Fibroblast of skin of left biceps (primary cell): ENCODE results near the gene GLB1L3.

Experiments used
- DNase-seq, 2 experiments: peaks; one replicate each; pipeline ENCODE4 v3.0.0-alpha.2; 2013; ENCODE audit warnings: low read depth in 2 of 2

The GLB1L3 gene

DNA sequence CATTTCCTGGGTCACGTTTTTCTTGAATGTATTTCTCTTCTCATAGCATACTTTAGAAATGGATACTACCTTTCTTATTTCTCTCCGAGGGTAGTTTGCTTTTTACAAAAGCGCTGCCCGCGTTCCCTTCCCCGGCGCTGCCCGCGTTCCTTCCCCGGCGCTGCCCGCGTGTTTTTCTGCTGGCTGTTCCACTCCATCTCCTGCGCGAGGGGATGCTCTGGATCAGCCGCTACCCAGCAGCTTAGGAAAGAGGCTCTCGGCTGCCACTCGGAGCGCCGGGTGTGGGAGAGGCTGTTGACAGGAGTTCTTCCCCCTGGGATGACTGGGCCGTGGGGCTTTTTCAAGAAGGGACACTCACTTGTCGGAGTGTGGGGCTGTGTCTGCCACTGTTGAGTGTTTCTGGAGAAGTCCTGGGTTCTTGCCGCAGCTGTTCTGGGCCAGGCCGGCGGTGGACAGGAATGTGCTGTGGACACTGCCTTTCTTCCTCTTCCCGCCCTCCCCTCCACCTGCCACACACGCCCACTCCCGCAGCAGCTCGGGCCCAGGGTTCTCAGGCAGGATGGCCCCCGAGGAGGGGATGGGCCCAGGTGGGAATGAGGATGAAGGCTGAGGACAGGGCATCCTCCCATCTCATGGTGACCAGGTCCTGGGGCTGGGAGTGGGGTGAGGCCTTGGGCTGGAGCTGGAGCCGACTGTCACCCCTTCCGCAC, 86.2 kb downstream of the GLB1L3 start:
- DNase-seq, result no peak

DNA sequence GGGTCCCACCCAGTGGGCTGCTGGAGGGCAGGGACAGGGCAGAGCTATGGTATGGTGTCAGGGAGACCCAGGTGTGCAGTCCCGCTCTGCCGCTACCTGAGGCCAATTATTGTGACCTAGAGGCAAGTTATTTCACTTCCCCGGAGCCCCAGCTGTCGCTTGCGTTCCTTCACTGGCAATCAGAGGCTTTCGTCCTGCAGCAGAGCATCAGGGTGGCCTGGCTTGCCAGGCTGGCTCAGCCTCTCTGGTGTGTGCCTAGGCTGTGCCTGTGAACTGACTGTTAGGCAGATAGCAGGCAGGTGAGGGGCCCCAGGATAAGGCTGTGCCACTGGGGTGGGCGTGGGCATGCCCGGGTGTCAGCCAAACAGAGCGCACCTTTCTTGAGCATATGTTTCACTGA, 87.0 kb downstream of the GLB1L3 start:
- DNase-seq, result no peak

DNA sequence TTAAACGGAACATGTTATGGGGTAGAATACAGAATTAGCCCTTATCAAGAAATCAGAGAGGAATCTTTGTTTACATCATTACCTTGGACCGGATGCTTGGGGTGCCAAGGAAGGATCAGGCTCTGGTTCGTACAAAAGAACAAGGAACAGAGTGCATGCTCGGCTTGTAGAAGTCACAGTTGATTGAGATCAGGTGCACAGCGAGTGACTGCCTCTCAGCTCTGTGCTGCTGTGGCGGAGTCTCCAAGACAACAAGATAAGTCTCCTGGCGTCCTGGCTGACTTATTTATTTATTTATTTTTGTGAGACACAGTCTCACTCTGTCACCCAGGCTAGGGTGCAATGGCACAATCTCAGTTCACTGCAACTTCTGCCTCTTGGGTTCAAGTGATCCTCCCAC, 87.4 kb downstream of the GLB1L3 start:
- no peak for DNase-seq

DNA sequence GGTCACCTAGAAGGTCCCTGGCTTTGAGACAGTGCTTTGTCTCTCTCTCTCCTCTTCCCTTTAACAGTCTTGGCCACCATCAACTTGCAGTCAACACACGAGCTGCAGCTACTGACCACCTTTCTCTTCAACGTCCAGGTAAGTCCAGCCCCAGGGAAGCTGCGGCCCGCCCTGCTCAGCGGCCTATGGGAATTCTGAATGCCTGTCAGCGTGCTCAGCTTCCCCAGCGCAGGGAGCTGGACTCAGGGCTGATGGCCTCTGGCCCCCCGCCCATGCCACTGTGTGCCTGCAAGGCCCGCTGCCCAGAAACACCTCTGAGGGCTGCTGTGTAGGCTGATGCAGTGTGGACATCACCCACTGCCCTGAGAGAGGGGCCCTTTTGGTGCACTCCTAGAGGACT, 88.1 kb downstream of the GLB1L3 start:
- DNase-seq, result no peak

DNA sequence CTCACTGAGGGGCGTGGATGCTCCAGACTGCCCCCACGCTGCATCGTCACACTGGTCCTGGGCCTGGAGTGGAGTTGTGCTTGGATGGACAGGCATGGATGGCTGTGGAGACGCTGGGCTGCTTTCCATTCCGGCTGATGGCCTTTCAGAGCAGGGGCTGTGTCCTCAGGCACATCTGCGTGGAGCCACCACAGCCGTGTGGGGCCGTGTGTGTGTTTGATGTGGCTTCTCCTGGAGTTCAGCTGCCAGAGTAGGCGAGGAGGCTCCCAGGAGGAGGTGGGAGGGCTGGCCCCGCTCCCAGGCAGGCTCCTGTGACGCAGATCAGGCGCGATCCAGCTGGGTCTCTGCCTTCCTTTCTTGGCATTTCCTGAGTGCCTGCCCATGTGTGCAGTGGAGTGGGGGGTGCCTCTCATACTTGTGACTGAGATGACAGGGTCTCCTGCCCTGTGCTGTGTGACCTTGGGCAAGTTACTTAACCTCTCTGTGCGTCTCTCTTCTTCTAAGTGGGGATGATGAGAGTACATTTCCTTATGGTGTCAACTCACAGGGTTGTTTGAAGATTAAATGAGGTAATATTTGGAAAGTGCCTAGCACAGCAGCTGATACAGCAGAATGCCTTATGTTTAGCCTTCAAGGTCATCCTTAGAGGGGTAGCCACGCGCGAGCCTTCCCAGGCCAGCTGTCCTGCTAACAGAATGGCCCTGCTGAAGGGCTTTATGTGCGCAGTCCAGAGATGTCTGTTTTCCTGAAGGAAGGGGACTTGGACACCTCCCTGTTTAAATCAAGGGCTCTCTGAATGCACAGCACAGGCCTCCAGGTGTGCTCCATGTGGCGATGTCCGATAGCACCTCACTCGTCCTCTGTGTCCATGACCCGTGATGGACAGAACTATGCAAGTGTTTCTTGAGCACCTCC, 89.1 kb downstream of the GLB1L3 start:
- DNase-seq, result no peak

GRCh38 chr11:134366254-134366653, 90.1 kb downstream of the GLB1L3 start:
- DNase-seq, result no peak

DNA sequence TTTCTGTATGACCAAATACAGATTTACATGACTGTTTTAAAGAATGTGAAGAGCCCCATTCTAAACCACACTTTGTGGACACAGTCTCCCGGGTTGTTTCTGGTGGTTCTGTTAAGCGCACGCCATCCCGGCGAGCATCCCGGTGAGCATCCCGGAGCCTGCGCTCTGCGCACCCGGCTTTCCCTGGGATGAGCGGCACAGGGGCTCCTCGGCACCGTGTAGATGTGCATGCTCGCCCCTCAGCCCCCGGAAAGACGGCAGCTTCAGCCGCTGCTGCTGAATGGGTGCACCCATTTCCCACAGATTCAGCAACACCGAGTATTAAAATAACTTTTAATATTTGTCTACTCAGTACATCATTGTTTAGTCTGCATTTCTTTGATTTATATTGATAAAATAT, 91.6 kb downstream of the GLB1L3 start:
- DNase-seq, result no peak
